Gastroesophageal sphincter (tissue), 3 donors: Measurements from ENCODE around the gene C2orf66.

Experiments
- CTCF ChIP-seq, 4 experiments: fragments of 200-600 bp in 2 of 4; fragments of 450-650 bp in 2 of 4; sonication (generic) in 1 of 4; IDR thresholded peaks; one replicate each; pipeline ENCODE4 v1.5.1; 2017 to 2019; ENCODE audit warnings: antibody characterized with exemption in 4 of 4, mild to moderate bottlenecking in 2 of 4, moderate library complexity in 2 of 4
- EP300 ChIP-seq: sonication (generic); formaldehyde crosslinking; IDR thresholded peaks from one replicate; pipeline ENCODE4 v1.6.1; 2017; ENCODE audit warnings: antibody characterized with exemption, mild to moderate bottlenecking
- POLR2A ChIP-seq, 2 donors: fragments of 450-650 bp; IDR thresholded peaks; one replicate each; pipeline ENCODE4 v1.6.1; 2017; ENCODE audit warnings: antibody characterized with exemption in 2 of 2, mild to moderate bottlenecking in 2 of 2, moderate library complexity in 1 of 2
- POLR2AphosphoS5 ChIP-seq: sonication (generic); formaldehyde crosslinking; IDR thresholded peaks from one replicate; pipeline ENCODE4 v1.6.1; 2017; ENCODE audit warnings: antibody characterized with exemption

- TF ChIP-seq POLR2A (IDR thresholded peaks at IDR 0.05) = no peak
- TF ChIP-seq CTCF (IDR thresholded peaks at IDR 0.05) = no peak
- TF ChIP-seq POLR2AphosphoS5 = no peak
- TF ChIP-seq EP300 = no peak
Measured at GRCh38 chr2:196849895-196850294, 40.7 kb upstream of the C2orf66 start.
